ENCODE measurements around the gene LRRN4CL.

DNA sequence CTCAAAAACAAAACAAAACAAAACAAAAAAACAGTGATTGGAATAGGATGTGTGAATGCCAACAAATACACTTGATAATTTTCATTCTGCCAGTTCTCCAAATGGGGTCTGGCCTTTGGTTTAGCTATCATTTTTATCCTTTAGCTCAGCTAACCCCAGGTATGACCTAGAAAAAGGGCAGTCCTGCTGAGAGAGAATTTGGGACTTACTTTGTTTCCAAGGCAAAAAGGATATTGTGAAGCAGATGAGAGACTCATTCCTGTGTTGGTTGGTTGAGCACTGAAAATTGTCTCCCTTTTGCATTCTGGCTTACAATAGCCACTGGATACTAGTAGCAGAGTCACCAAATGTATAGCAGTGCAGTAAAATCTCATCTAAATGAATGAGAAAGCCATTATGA is 47.9 kb upstream of the LRRN4CL start:
- TF ChIP-seq, protein P1, sequence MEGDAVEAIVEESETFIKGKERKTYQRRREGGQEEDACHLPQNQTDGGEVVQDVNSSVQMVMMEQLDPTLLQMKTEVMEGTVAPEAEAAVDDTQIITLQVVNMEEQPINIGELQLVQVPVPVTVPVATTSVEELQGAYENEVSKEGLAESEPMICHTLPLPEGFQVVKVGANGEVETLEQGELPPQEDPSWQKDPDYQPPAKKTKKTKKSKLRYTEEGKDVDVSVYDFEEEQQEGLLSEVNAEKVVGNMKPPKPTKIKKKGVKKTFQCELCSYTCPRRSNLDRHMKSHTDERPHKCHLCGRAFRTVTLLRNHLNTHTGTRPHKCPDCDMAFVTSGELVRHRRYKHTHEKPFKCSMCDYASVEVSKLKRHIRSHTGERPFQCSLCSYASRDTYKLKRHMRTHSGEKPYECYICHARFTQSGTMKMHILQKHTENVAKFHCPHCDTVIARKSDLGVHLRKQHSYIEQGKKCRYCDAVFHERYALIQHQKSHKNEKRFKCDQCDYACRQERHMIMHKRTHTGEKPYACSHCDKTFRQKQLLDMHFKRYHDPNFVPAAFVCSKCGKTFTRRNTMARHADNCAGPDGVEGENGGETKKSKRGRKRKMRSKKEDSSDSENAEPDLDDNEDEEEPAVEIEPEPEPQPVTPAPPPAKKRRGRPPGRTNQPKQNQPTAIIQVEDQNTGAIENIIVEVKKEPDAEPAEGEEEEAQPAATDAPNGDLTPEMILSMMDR (IDR thresholded peaks at IDR 0.05; ENCODE audit: low read length) = no peak
- no peak for TF ChIP-seq EZH2 (IDR thresholded peaks at IDR 0.05; ENCODE audit: borderline replicate concordance, low read length)
